ENCODE results near the gene RALGPS1.

DNA sequence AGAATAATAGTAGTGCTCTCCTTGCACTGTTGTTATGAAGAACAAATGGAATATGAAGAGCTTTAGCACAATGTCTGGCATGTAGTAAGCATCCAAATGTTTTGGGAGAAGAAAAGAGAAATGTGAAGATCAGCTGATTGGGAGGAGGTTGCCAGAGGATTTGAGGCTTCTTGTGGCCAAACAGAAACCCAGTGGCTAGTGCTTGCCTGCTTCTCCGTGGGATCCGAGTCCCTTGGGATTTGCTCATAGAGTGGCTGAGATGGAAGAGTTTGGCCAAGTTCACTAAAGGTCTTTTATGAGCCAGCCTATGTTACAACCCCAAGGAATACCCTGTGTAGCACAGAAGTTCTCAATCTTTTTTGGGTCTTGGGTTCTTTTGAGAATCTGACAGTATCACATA, 121.9 kb downstream of the RALGPS1 start:
- no peak for TF ChIP-seq GATA2 (IDR thresholded peaks at IDR 0.05; ENCODE audit: low read depth, low read length)
- no peak for TF ChIP-seq GATA3 (IDR thresholded peaks at IDR 0.05; ENCODE audit: low read depth, low read length)

All from SH-SY5Y (cell line).